NCI-H345 treated with DMSO at 0.1 percent for 48 hours (cell line): Measurements from ENCODE around the gene AANAT.
A peak's percentile ranks its signal among the peaks of the same experiment; 100 is the strongest.

Experiments
- DNase-seq: peaks from one replicate; lab custom pipeline; 2025; ENCODE audit not compliant: unreplicated experiment; lab: John Stamatoyannopoulos, UW

Gene AANAT

DNA sequence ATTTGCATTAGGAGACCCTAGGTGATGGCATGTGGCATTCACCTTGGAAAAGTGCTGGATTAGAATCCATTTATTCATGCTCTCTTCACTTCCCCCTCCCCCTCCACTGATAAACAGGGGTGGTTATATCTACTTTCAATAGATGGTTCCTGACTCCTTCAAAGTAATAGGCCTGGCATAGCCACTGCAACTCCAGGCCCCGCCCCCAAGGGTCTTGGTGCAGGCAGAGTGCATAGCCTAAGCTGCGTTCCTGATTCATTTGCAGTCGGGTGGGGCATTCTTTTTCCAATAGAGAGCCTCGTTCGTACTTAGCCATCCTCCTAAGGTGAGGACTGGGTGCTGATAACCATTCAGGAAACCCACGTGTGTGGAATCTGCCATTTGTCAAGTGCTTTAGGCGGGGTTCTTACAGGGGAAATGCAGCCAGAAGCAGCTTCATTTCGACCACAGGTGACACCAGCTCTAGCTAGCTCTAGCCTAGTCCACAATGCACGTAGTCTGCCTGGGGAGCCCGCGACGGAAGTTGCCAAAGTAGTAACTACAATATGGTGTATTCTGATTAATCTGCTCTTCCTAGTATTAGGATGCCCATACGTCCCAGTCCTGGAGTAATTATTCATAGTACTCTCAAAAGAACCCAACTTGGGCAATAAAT, 25.6 kb upstream of the AANAT start:
- no peak for DNase-seq

DNA sequence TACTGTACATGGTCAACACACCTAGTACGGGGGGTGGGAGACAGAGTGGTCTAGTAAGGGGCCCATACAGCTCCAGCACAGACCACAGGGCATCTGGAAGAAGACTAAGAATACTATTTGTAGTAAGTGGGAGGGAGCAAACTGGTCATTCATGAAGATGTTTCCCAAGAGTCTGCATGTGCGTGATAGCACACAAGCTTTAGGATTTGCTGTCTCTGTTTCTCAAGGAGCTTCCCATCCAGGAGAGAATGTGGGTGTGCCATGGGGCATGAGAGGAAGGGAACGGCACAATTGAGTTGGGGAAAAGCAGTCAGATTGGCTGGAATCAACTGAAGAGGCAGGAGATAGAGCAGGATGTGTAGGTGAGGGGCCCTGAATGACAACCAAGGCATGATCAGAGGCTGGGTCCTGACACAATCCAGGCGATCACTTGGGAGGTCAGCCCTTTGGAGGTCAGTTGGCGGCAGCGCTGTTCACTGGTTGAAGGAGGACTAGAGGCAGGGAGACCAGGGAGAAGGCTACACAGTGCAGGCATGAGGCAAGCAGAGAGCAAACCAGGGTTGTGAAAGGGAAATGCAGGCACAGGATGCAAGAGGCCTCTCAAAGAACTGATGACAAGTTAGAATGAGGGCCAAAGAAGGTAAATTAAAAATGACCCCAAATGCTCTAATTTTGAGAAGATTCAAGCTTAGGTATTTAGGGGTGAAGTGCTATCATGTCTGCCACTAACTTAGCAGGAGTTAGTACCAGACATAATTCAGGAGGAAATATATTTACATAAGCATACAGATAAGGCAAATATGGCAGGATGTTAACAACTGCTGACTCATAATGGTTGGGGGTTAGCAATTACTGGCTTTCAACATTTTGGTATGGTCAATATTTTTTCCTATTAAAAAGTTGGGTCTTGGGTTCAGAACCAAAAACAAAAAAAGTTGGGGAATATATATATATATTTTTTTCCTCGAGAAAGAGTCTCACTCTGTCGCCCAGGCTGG, 24.8 kb upstream of the AANAT start:
- DNase-seq, result no peak

- no peak for DNase-seq
These were observed 22.7 kb upstream of the AANAT start for GRCh38 chr17:76444518-76445311.

GRCh38 chr17:76445697-76446448, 21.5 kb upstream of the AANAT start:
- DNase-seq, result no peak

- no peak for DNase-seq
These were observed 20.8 kb upstream of the AANAT start for GRCh38 chr17:76446449-76447231.

GRCh38 chr17:76447931-76448652, 19.3 kb upstream of the AANAT start:
- no peak for DNase-seq

DNA sequence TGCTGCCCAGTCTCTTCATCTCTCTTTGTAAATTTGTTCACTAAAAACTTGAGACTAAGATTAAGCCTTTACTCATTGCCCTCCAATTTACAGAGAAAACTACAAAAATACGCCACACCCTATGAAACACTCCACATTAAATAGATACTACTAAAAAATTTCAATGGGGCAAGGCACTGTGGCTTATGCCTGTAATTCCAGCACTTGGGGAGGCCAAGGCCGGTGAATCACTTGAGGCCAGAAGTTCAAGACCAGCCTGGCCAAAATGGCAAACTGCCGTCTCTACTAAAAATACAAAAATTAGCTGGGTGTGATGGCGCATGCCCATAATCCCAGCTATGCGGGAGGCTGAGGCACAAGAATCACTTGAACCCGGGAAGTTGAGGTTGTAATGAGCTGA, 18.3 kb upstream of the AANAT start:
- DNase-seq, result no peak

GRCh38 chr17:76451506-76451905, 15.9 kb upstream of the AANAT start:
- no peak for DNase-seq

DNA sequence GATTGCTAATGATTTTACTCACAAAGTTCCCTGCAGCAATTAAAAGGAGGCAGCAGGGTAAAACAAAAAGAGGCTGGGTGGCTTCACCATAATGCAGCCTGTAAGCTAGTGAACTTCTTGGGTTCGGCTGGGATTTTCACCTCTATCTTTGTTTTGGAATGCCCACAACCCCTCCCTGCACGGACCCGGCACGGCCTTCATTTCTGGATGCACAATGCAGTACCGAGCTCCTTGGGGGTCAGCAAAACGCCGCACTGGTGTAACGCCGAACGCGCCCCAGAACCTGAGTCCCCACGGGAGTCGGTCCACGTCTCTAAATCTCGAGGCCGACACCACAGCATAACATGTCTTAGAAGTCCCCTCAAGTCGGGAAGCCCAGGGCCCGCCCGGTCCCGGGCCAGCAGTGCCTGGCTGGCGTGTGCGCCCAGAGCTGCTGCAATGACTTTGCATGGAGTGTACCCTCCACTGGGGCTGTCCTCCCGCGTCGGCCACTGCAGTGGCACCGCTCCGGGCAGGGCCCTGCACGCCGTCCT, 15.2 kb upstream of the AANAT start:
- no peak for DNase-seq

DNA sequence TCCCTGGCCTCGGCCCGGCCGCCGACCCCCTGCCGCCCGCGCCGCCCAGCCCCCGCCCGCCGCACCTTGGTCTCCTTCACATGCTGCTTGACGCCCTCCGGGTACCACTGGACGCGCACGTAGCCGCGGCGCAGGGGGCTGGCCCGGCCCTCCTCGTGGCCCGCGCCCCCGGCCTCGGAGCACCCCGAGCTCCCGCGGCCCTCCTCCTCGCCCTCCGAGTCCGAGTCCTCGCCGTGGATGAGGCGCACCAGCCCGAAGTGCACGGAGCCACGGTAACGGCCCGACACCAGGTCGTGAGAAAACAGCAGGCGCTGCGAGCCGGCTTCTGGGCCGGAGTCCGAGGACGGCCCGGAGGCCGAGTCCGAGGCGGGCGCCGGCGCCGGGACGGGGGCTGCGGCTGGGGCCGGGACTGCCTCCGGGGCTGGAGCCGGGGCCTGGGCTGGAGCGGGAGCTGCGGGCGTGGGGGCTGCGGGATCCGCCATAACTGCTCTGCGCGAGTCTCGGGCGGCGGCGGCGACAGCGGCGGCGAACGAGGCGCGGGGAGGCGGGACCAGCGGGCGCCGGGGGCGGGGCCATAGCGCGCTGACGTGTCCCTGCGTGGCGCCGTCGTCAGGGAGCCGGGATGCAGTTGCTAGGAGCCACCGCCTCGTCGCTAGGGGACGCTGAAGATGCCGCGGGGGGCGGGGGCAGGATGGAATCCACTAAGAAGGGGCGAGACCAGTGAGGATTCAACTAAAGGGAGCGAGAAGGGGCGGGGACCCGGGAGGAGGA, 14.6 kb upstream of the AANAT start, which contains the start of gene UBE2O:
Gene UBE2O (minus strand): TSS at position 493 of the 771 bp plus-strand sequence. CDS start 11 bp downstream, at position 482.
- peak; percentile 88 for DNase-seq

DNA sequence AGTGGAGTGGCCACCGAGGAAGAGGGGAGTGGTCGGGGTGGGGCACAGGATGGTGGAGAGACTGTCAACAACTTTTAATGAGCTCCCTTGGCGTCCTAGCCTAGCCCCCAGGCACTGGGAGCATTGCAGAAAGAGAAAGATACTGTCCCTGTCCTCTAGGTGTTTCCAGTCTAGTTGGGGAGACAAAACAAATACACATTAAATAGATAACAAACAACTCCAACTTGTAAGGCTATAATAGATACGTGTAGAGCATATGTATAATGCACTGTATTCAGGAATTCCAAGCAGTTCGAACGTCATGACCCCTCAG, 14.0 kb upstream of the AANAT start:
- DNase-seq, result no peak

GRCh38 chr17:76458580-76459490, 8.6 kb upstream of the AANAT start:
- no peak for DNase-seq

GRCh38 chr17:76459674-76460073, 7.7 kb upstream of the AANAT start:
- DNase-seq, result no peak

- DNase-seq, result no peak
These were observed 5.4 kb upstream of the AANAT start for GRCh38 chr17:76461765-76462555.

- no peak for DNase-seq
These were observed 4.7 kb upstream of the AANAT start for GRCh38 chr17:76462556-76463290.

- no peak for DNase-seq
These were observed 650 bp upstream of the AANAT start for GRCh38 chr17:76466775-76467130.
